Stomach (tissue), 9 donors: Measurements from ENCODE around the gene ZNF268. TPM values are rescaled to one million over a fixed set of nuclear protein-coding genes. Genes with fewer than 3 reads are reported as not detected.

Source experiments
- DNase-seq, 2 donors: peaks; one replicate each; pipeline versions ENCODE4 v3.0.0 to v3.0.0-alpha.2; 2013 to 2019
- H3K27ac ChIP-seq, 5 donors: fragments of 200-600 bp in 4 of 5; sonication (generic) in 4 of 5; one replicate each; pipeline ENCODE4 v1.5.1; 2013 to 2019; ENCODE audit warnings: mild to moderate bottlenecking in 1 of 5, moderate library complexity in 1 of 5
- H3K27me3 ChIP-seq, 3 donors: fragments of 200-600 bp; sonication (generic); one replicate each; pipeline ENCODE4 v1.5.1; 2017 to 2019; ENCODE audit warnings: mixed run types in 1 of 3
- H3K36me3 ChIP-seq, 4 donors: fragments of 200-600 bp; sonication (generic); 1 replicate in 3 of 4; 2 replicates in 1 of 4; pipeline ENCODE4 v1.5.1; 2016 to 2019
- H3K4me1 ChIP-seq, 4 donors: fragments of 200-600 bp; sonication (generic); one replicate each; pipeline ENCODE4 v1.5.1; 2016 to 2019
- H3K4me3 ChIP-seq, 4 donors: fragments of 200-600 bp; sonication (generic) in 3 of 4; one replicate each; pipeline ENCODE4 v1.5.1; 2016 to 2019; ENCODE audit warnings: mild to moderate bottlenecking in 1 of 4
- H3K9me3 ChIP-seq, 4 donors: fragments of 200-600 bp; sonication (generic); one replicate each; pipeline ENCODE4 v1.5.1; 2016 to 2019
- CTCF ChIP-seq, 7 experiments: fragments of 450-650 bp in 4 of 7; fragments of 200-600 bp in 3 of 7; sonication (generic) in 3 of 7; IDR thresholded peaks; one replicate each; pipeline ENCODE4 v1.5.1; 2016 to 2019; ENCODE audit warnings: antibody characterized with exemption in 7 of 7, control low read depth in 2 of 7, mild to moderate bottlenecking in 1 of 7
- EP300 ChIP-seq: sonication (generic); formaldehyde crosslinking; IDR thresholded peaks from one replicate; pipeline ENCODE4 v1.6.1; 2017; ENCODE audit warnings: antibody characterized with exemption
- POLR2A ChIP-seq, 4 donors: fragments of 450-650 bp; IDR thresholded peaks; one replicate each; pipeline ENCODE4 v1.6.1; 2016; ENCODE audit warnings: antibody characterized with exemption in 4 of 4, control low read depth in 2 of 4, mild to moderate bottlenecking in 1 of 4, moderate library complexity in 1 of 4
- POLR2AphosphoS5 ChIP-seq, 3 donors: sonication (generic); formaldehyde crosslinking; IDR thresholded peaks; one replicate each; pipeline ENCODE4 v1.6.1; 2016; ENCODE audit warnings: antibody characterized with exemption in 3 of 3
- WGBS, 5 donors: extraction: QIAGEN DNeasy Blood & Tissue Kit in 3 of 5; methylation state at CpG; one replicate each; pipeline versions ENCODE4 v1.1.5 to v1.1.7; 2013 to 2018; 5-methylcytosine and 5-hydroxymethylcytosine counted together
- intact Hi-C: fragments of 100-400 bp; cut with DNase I; formaldehyde crosslinking; loops from one replicate; pipeline ENCODE4 v1.15.1; 2023; ENCODE audit warnings: low total_unique reads
- polyA plus RNA-seq, 3 donors: library from polyadenylated mRNA; stranded (reverse); fragments of 200-250 nt; gene quantifications; one replicate each; pipeline ENCODE4 v1.2.3, GENCODE V29; 2013
- total RNA-seq, 5 donors: library from RNA; depleted of rRNA; stranded (reverse); fragments of >200 nt; gene quantifications; one replicate each; pipeline versions ENCODE4 v1.1.0 to v1.2.3, GENCODE V29; 2014 to 2016
- donor health status: healthy with polysubstance abuse.
- donor health status: Bipolar disorder and iron deficiency.
- donor health status: healthy.

ZNF268 gene
- total and polyA plus RNA-seq, 8 donors = under 0.01 to 39.7 (median 6.2) TPM

- TF ChIP-seq POLR2AphosphoS5 (IDR thresholded peaks at IDR 0.05) (no peak), POLR2A (IDR thresholded peaks at IDR 0.05) (no peak), CTCF (IDR thresholded peaks at IDR 0.05) (no peak), EP300 (no peak)
- no peak for DNase-seq
- peaks cover 82 to 97% (median 94%) of the 10 kb centered on the region in 4 donors for H3K9me3 ChIP-seq
- H3K27me3 ChIP-seq = no peaks in the 10 kb centered on the region
- peaks cover 26 to 69% (median 38%) of the 10 kb centered on the region in 4 donors for H3K36me3 ChIP-seq
- H3K4me1 ChIP-seq = no peaks in the 10 kb centered on the region
- H3K27ac ChIP-seq = no peak overlapping the region
- intact Hi-C loops = no loop called here
- 95 to 98% (median 97%) methylated on average over 7 of the region's 7 CpGs for WGBS, 5 donors
- H3K4me3 ChIP-seq = no peak overlapping the region
Measured at GRCh38 chr12:133203344-133204263, 22.3 kb downstream of the ZNF268 start.

GRCh38 chr12:133204264-133204603 lies 22.9 kb downstream of the ZNF268 start:
- no peak for TF ChIP-seq EP300
- TF ChIP-seq POLR2A (IDR thresholded peaks at IDR 0.05) = no peak
- no peak for TF ChIP-seq POLR2AphosphoS5 (IDR thresholded peaks at IDR 0.05)
- TF ChIP-seq CTCF (IDR thresholded peaks at IDR 0.05) = no peak
- peaks cover 26 to 65% (median 38%) of the 10 kb centered on the region in 4 donors for H3K36me3 ChIP-seq
- no peak overlapping the region for H3K27ac ChIP-seq
- no peaks in the 10 kb centered on the region for H3K27me3 ChIP-seq
- H3K4me1 ChIP-seq = no peaks in the 10 kb centered on the region
- intact Hi-C loops = no loop called here
- WGBS, 5 donors = 93 to 98% (median 96%) methylated on average over 1 of the region's 1 CpG
- no peak for DNase-seq
- peaks cover 88 to 100% (median 98%) of the 10 kb centered on the region in 4 donors for H3K9me3 ChIP-seq
- H3K4me3 ChIP-seq = no peak overlapping the region

GRCh38 chr12:133206390-133206789 lies 25.1 kb downstream of the ZNF268 start:
- TF ChIP-seq POLR2A (IDR thresholded peaks at IDR 0.05) = no peak
- no peaks in the 10 kb centered on the region for H3K27me3 ChIP-seq
- H3K36me3 ChIP-seq = peaks cover 16 to 53% (median 22%) of the 10 kb centered on the region in 4 donors
- peaks cover 91 to 100% (median 100%) of the 10 kb centered on the region in 4 donors for H3K9me3 ChIP-seq
- WGBS, 5 donors = 96 to 100% (median 98%) methylated on average over 2 of the region's 2 CpGs
- DNase-seq = no peak
- no peak overlapping the region for H3K27ac ChIP-seq
- H3K4me1 ChIP-seq = no peaks in the 10 kb centered on the region
- intact Hi-C loops = no loop called here
- H3K4me3 ChIP-seq = no peak overlapping the region

GRCh38 chr12:133215724-133216123 lies 34.4 kb downstream of the ZNF268 start:
- 75 to 91% (median 84%) methylated on average over 1 to 3 of the region's 3 CpGs for WGBS, 5 donors
- DNase-seq = no peak
- H3K27me3 ChIP-seq = no peaks in the 10 kb centered on the region
- no peaks in the 10 kb centered on the region for H3K36me3 ChIP-seq
- intact Hi-C loops = no loop called here
- no peak for TF ChIP-seq CTCF (IDR thresholded peaks at IDR 0.05)
- TF ChIP-seq EP300 = no peak
- no peak for TF ChIP-seq POLR2A (IDR thresholded peaks at IDR 0.05)
- no peak for TF ChIP-seq POLR2AphosphoS5 (IDR thresholded peaks at IDR 0.05)
- H3K27ac ChIP-seq = no peak overlapping the region
- H3K4me3 ChIP-seq = no peak overlapping the region
- no peaks in the 10 kb centered on the region for H3K4me1 ChIP-seq
- H3K9me3 ChIP-seq = peaks cover 38 to 100% (median 98%) of the 10 kb centered on the region in 4 donors

- H3K27me3 ChIP-seq = no peaks in the 10 kb centered on the region
- intact Hi-C loops = no loop called here
- no peaks in the 10 kb centered on the region for H3K4me1 ChIP-seq
- TF ChIP-seq POLR2AphosphoS5 (IDR thresholded peaks at IDR 0.05) = no peak
- no peak for TF ChIP-seq POLR2A (IDR thresholded peaks at IDR 0.05)
- no peak for TF ChIP-seq EP300
- no peak for TF ChIP-seq CTCF (IDR thresholded peaks at IDR 0.05)
- H3K36me3 ChIP-seq = no peaks in the 10 kb centered on the region
- no peak overlapping the region for H3K4me3 ChIP-seq
- WGBS, 5 donors = 74 to 86% (median 80%) methylated on average over 1 to 3 of the region's 3 CpGs; no CpG with 5 or more reads in 1 of the 5 donors
- no peak overlapping the region for H3K27ac ChIP-seq
- DNase-seq = no peak
- peaks cover 33 to 100% (median 98%) of the 10 kb centered on the region in 4 donors for H3K9me3 ChIP-seq
Measured at GRCh38 chr12:133217219-133217618, 35.9 kb downstream of the ZNF268 start.
